Upper lobe of right lung (tissue), 1 donor: ENCODE measurements around the gene MFSD6L. TPM values are rescaled to one million over a fixed set of nuclear protein-coding genes. Genes with fewer than 3 reads are reported as not detected.
A peak's percentile ranks its signal among the peaks of the same experiment; 100 is the strongest.

ENCODE experiments used
- ATAC-seq: fragments of 200-7000 bp; cut with Tn5 transposase; one replicate; pipeline ENCODE4 v1.9.1; 2020; ENCODE audit warnings: mild to moderate bottlenecking, moderate library complexity
- DNase-seq: peaks from one replicate; pipeline ENCODE4 v3.0.0-alpha.2; 2020
- H3K27ac ChIP-seq: fragments of 200-600 bp; one replicate; pipeline ENCODE4 v1.8.0; 2022
- H3K27me3 ChIP-seq: fragments of 200-600 bp; one replicate; pipeline ENCODE4 v1.8.0; 2022; ENCODE audit warnings: mild to moderate bottlenecking
- H3K36me3 ChIP-seq: fragments of 200-600 bp; one replicate; pipeline ENCODE4 v1.8.0; 2022
- H3K4me1 ChIP-seq: fragments of 200-600 bp; one replicate; pipeline ENCODE4 v1.8.0; 2022
- H3K4me3 ChIP-seq: fragments of 200-600 bp; one replicate; pipeline ENCODE4 v1.8.0; 2022; ENCODE audit warnings: mild to moderate bottlenecking
- H3K9me3 ChIP-seq: fragments of 200-600 bp; one replicate; pipeline ENCODE4 v1.8.0; 2022
- intact Hi-C: fragments of 100-400 bp; cut with DNase I; formaldehyde crosslinking; loops from one replicate; pipeline ENCODE4 v1.11.0; 2022
- total RNA-seq: library from RNA; stranded (reverse); fragmentation: NEBNext Ultra II Directional; extraction: Animal tissue kit (Norgen Biotek cat#: 25700); gene quantifications from one replicate; pipeline ENCODE4 v1.2.1, GENCODE V29; 2021
- TF ChIP-seq, protein P1 (sequence below): fragments of 200-600 bp; IDR thresholded peaks from one replicate; pipeline ENCODE4 v1.8.0; 2022; ENCODE audit warnings: antibody characterized with exemption
- donor health status: DM: no; HTN: yes; CAD: no; lungs with severe emphysema.

MFSD6L gene
- total RNA-seq, 1 donor from 2014 or later: 0.41 TPM

DNA sequence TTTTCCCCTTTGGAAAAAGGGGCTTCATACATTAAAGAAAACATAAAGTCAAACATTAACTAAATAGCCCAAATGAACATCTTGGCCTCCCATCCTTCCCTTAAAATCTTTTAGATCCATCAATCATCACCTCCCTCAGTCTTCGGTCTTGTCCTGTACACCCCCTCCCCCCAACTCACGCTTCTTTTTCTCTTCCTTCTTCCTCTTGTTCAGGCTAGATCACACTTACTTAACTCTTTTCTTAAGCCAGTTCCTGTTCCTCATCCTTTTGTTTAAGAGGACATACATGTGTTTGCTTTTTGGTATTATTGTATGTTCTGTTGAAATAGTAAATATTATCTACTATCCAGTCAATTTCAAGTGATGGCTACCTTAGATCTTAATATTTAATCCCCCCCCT is 5.5 kb downstream of the MFSD6L start:
- ATAC-seq (no peak), DNase-seq (no peak)
- H3K4me1 ChIP-seq: peaks cover 3% of the 10 kb centered on the region
- no peaks in the 10 kb centered on the region for H3K36me3 ChIP-seq
- H3K27me3 ChIP-seq: peaks cover 6% of the 10 kb centered on the region
- no peak overlapping the region for H3K27ac ChIP-seq
- intact Hi-C loops: no loop called here
- no peaks in the 10 kb centered on the region for H3K9me3 ChIP-seq
- H3K4me3 ChIP-seq: no peak overlapping the region
- TF ChIP-seq, protein P1, sequence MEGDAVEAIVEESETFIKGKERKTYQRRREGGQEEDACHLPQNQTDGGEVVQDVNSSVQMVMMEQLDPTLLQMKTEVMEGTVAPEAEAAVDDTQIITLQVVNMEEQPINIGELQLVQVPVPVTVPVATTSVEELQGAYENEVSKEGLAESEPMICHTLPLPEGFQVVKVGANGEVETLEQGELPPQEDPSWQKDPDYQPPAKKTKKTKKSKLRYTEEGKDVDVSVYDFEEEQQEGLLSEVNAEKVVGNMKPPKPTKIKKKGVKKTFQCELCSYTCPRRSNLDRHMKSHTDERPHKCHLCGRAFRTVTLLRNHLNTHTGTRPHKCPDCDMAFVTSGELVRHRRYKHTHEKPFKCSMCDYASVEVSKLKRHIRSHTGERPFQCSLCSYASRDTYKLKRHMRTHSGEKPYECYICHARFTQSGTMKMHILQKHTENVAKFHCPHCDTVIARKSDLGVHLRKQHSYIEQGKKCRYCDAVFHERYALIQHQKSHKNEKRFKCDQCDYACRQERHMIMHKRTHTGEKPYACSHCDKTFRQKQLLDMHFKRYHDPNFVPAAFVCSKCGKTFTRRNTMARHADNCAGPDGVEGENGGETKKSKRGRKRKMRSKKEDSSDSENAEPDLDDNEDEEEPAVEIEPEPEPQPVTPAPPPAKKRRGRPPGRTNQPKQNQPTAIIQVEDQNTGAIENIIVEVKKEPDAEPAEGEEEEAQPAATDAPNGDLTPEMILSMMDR: no peak

DNA sequence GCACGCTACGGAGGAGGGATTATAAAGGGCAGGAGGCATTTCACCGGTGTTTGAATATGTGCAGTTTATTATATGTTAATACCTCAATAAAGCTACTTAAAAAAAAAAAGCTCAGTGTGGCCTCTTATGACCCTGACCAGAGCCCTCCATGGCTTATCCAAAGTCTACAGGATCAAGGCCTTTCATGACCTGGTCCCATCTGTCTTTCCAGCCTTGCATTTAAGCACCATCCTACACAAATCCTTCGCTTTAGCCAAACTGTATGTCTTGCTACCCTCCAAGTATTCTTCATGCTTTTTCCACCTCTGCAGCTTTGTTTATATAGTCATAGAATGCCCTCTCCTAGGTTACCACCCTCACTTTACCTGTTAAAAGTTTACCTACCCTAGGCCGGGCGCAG is 6.5 kb downstream of the MFSD6L start:
- peaks cover 3% of the 10 kb centered on the region for H3K4me1 ChIP-seq

DNA sequence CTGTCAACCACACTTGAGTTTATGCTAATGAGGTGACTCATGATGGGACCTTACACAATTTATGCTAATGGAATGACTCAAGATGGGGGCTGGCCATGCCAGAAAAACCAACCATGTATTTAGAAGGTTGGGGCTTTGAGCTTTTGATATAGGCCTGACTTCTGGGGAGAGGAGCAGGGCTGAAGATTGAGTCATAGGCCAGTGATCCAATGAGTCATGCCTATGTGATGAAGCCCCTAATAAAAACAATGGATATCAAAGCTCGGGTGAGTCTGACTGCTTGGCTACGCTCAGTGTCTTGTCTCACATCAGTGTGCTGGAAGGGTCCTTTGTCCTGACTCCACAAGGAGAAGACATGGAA is 7.3 kb downstream of the MFSD6L start:
- Histone ChIP-seq H3K4me3 (no peak overlapping the region), H3K27me3 (no peaks in the 10 kb centered on the region), H3K27ac (no peak overlapping the region), H3K36me3 (no peaks in the 10 kb centered on the region), H3K9me3 (no peaks in the 10 kb centered on the region), H3K4me1 (peaks cover 3% of the 10 kb centered on the region)
- TF ChIP-seq, protein P1: no peak
- intact Hi-C loops: no loop called here
- no peak for DNase-seq
- no peak for ATAC-seq

More for the DNA sequence above, 6.5 kb downstream of the MFSD6L start:
- ATAC-seq (no peak), DNase-seq (no peak)
- H3K27me3 ChIP-seq: no peaks in the 10 kb centered on the region
- H3K27ac ChIP-seq: no peak overlapping the region
- TF ChIP-seq, protein P1: no peak
- intact Hi-C loops: no loop called here
- no peaks in the 10 kb centered on the region for H3K36me3 ChIP-seq
- no peaks in the 10 kb centered on the region for H3K9me3 ChIP-seq
- H3K4me3 ChIP-seq: no peak overlapping the region

DNA sequence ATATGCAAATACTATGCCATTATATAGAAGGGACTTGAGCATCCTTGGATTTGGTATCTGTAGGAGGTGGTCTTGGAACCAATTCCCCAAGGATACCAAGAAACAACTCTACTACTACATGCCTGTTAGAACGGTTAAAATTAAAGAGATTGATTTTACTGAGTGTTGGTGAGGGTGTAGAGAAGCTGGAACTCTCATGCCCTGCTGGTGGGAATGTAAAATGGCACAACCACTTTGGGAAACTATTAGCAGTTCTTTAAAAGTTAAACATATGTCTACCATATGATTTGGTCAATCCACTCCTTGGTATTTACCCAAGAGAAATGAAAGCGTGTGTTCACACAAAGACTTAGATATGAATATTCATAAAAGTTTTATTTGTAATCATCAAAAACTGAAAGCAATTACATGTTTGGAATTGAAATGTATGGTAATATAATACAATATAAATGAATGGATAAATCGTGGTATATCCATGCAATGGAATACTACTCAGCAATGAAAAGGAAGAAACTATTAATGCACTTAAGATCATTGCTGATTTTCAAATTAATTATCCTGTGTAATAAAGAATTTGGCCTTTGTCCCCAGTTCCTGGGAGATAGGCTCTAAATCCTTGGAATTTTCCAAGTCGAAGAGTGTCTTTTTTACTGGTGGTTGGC is 7.8 kb downstream of the MFSD6L start:
- no peaks in the 10 kb centered on the region for H3K9me3 ChIP-seq
- TF ChIP-seq, protein P1: no peak
- DNase-seq (no peak), ATAC-seq (no peak)
- H3K27ac ChIP-seq: no peak overlapping the region
- no peaks in the 10 kb centered on the region for H3K36me3 ChIP-seq
- intact Hi-C loops: no loop called here
- H3K4me3 ChIP-seq: no peak overlapping the region
- no peaks in the 10 kb centered on the region for H3K27me3 ChIP-seq
- peaks cover 3% of the 10 kb centered on the region for H3K4me1 ChIP-seq

DNA sequence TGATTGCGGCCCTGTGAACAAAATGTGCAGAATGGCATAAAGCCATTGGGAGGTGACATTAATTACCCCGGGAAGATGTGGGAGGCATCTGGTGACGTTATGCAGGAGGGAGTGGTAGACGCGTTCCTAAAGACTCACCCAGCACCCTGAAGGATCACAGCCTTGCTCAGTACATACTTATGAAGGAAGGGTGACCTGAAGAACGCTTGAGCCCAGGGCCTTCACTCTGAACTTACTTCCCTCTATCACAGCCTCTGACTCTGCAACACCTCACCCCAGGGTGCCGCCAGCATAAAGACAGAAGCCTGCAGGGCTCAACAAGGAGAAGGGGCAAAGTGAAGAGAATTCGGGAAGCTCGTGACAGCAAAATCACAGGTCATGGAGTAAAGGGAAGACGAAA is 9.4 kb downstream of the MFSD6L start:
- Histone ChIP-seq H3K9me3 (no peaks in the 10 kb centered on the region), H3K4me1 (peaks cover 3% of the 10 kb centered on the region), H3K27ac (no peak overlapping the region), H3K4me3 (no peak overlapping the region), H3K36me3 (no peaks in the 10 kb centered on the region), H3K27me3 (no peaks in the 10 kb centered on the region)
- ATAC-seq (peak; percentile 67), DNase-seq (no peak)
- intact Hi-C loops: no loop called here
- TF ChIP-seq, protein P1: no peak

DNA sequence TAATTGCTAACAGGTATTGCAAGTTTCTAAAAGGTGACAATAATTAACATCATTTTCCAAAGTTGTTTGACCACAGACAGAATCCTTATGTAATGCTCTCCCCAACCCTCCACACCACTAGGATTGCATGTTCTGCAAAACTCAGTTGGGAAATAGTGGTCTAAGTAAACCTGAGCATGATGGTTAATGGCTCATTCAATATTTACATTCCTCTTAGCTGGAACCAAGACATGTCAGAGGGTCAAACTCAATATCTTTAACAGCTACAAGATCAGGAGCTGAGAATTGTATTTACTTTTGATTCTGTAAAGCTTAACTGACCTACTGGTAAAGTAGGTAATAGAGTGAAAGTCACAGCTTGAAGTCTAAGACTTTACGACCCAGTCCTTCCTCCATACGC is 10.2 kb downstream of the MFSD6L start:
- DNase-seq: no peak
- H3K4me1 ChIP-seq: peaks cover 3% of the 10 kb centered on the region
- intact Hi-C loops: no loop called here
- no peaks in the 10 kb centered on the region for H3K27me3 ChIP-seq
- no peaks in the 10 kb centered on the region for H3K36me3 ChIP-seq
- TF ChIP-seq, protein P1: no peak
- peak; percentile 75 for ATAC-seq
- no peak overlapping the region for H3K27ac ChIP-seq
- H3K9me3 ChIP-seq: no peaks in the 10 kb centered on the region
- no peak overlapping the region for H3K4me3 ChIP-seq
